Measurements from ENCODE around the gene KIRREL3. TPM values are rescaled to one million over a fixed set of nuclear protein-coding genes. Genes with fewer than 3 reads are reported as not detected.

KIRREL3 gene
- total and polyA plus RNA-seq, 9 of the 15 experiments (the other 6 are each of a cell fraction or from before 2014, with no cell fraction given), result 0.04 to 0.10 TPM; not detected in 7

DNA sequence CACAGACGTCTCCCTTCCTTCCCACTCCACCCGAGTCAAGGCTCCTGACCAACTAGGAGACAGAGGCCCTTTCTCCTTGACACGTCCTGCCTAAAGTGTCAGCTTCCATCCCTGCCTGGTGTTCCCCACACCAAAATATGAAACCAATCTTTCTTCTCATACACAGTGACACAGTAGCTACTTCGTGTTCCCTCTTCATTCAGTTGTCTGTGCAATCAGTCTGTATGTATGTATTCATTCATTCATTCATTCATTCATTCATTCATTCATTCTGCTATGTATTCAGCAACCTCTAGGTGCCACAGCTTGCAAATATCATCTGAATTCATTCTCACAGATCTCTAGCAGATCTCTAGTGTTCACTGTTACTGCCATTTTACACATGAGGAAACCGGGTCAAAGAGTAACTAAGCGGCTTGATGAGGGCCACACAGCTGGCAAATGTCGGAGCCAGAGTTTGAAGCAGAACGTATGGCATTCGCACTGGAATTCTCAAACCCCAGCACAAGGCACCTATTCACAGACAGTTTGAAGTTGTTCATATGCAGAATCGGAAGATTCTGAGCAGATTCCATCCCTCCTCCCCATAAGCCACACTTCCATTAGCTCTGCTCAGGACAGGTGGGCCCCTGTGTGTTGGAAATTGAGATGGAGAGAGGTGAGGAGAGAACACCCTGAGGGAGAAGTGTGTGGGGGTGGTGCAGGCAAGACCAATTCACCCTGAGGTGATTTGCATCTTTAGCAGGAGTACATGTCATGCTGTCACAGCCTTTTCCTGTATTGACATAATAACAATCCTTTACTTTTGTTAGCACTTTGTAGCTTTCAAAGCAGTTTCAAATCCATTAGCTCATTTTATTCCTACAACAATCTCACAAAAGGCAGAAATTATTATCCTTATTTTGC is 369.4 kb downstream of the KIRREL3 start:
- TF ChIP-seq, protein P1, sequence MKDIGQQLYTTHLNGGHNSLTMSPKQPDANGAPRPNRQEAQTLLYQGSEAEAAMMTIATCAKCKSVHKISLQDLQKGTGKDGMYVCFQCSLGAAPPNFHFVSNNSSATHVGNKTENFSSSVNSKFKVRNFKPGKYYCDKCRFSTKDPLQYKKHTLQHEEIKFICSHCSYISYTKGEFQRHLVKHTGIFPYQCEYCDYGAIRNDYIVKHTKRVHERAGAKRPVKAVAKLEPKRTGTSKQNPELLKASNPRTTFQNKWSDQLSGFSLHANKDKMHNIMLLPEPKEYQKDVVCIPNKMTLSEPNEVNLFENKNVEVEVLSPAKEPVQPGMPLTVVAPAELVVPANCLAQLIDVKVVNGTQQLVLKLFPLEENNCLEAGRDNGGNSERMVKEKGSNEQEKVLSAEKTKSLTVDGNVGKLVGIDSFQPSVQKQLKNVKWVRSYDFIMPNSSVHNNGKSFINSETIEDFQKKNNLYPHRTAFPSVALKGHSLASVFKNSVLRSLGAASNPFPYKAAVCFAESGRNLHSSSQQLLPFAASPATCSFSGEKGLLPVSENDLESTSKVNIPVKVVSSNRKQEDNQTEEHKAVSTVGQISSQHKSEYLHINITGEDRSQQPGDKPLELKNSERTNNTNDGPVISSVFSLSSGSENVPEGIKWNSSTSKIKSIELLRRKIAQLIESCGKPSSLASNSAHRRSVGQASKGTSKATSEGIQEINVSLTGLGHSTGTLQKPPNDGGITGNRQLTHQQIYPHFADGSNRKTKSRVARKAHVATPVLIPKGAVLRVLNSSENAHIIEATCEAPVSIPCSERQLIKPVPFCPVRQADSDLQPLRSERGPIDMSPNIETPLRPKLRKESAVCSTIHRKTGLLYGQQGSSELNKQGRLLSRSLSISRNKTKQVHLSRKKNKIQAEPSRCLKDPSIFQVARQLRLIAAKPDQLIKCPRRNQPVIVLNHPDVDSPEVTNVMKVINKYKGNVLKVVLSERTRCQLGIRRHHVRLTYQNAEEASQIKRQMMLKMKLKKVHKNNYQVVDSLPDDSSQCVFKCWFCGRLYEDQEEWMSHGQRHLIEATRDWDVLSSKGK (CRISPR knock-in tag; IDR thresholded peaks at IDR 0.05), result no peak
- TF ChIP-seq ZNF24 (IDR thresholded peaks at IDR 0.05), result peak; percentile 89
- TF ChIP-seq, protein P2, sequence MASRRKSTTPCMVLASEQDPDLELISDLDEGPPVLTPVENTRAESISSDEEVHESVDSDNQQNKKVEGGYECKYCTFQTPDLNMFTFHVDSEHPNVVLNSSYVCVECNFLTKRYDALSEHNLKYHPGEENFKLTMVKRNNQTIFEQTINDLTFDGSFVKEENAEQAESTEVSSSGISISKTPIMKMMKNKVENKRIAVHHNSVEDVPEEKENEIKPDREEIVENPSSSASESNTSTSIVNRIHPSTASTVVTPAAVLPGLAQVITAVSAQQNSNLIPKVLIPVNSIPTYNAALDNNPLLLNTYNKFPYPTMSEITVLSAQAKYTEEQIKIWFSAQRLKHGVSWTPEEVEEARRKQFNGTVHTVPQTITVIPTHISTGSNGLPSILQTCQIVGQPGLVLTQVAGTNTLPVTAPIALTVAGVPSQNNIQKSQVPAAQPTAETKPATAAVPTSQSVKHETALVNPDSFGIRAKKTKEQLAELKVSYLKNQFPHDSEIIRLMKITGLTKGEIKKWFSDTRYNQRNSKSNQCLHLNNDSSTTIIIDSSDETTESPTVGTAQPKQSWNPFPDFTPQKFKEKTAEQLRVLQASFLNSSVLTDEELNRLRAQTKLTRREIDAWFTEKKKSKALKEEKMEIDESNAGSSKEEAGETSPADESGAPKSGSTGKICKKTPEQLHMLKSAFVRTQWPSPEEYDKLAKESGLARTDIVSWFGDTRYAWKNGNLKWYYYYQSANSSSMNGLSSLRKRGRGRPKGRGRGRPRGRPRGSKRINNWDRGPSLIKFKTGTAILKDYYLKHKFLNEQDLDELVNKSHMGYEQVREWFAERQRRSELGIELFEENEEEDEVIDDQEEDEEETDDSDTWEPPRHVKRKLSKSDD (conservative IDR thresholded peaks at IDR 0.05; ENCODE audit: low read length), result no peak

More for the DNA sequence above, 369.4 kb downstream of the KIRREL3 start:
- intact Hi-C loops (cut with micrococcal nuclease), result no loop called here
- Histone ChIP-seq H3K9me1 (ENCODE audit: control insufficient read depth, insufficient read depth, low read length) (no peaks in the 10 kb centered on the region), H3K4me3 (no peak overlapping the region), H3K9me3 (replicated peaks; ENCODE audit: control insufficient read depth, insufficient read depth, low read depth, low read length) (no peaks in the 10 kb centered on the region), H3K79me2 (ENCODE audit: control insufficient read depth, insufficient read depth, low read length) (no peaks in the 10 kb centered on the region), H3K27me3 (ENCODE audit: control insufficient read depth in 2 of 2, insufficient read depth in 2 of 2, low read length in 2 of 2) (peaks cover 0 to 11% of the 10 kb centered on the region in 2 experiments; a peak in 2 of 5 replicates), H3K36me3 (ENCODE audit: control insufficient read depth, insufficient read depth, low read length) (no peaks in the 10 kb centered on the region), H3K4me1 (replicated peaks in 1 of 2; ENCODE audit: control insufficient read depth in 2 of 2, insufficient read depth in 2 of 2, low read length in 2 of 2) (no peaks in the 10 kb centered on the region), H3K9ac (ENCODE audit: insufficient read depth in 1 of 2, low read depth in 2 of 2, low read length in 2 of 2) (no peak overlapping the region), H3K4me2 (ENCODE audit: insufficient read depth, low read length) (no peak overlapping the region), H3K27ac (ENCODE audit: extremely low read depth, low read depth, low read length) (no peak overlapping the region), H2AFZ (ENCODE audit: low read depth, low read length) (no peak overlapping the region), H4K20me1 (replicated peaks; ENCODE audit: control insufficient read depth, insufficient read depth, low read length) (no peaks in the 10 kb centered on the region; the same call in 1 of the 2 replicates)
- 0% methylated on average over 10 of the region's 10 CpGs for WGBS (ENCODE audit: insufficient coverage, low coverage, missing lambda C conversion rate)
- DNase-seq (ENCODE audit: extremely low read depth in 1 of 4, low spot score in 3 of 4) (no peak), FAIRE-seq (no peak), ATAC-seq (no peak)
- ChIA-PET CTCF (ENCODE audit: low intra/inter-chr PET ratio) (no interaction called here), POLR2A (interaction anchor here (1.3 kb wide), 1 partner anchor 8 kb away, joined by 4 read pairs; no protein-coding TSS in a partner anchor)
- BruUV-seq (replicated peaks), result no TSS peak
- in situ Hi-C loops (cut with MboI), result no loop called here

All from K562 (cell line).